IMR-90 (cell line): ENCODE measurements around the gene RABGEF1. TPM values are rescaled to one million over a fixed set of nuclear protein-coding genes. Genes with fewer than 3 reads are reported as not detected.
"Not testable (repeated sequence)": the region's sequence is repeated elsewhere in the genome, so short reads cannot be mapped to it uniquely, and the experiment has no call there.

ENCODE experiments used
- ATAC-seq: fragments of 200-7000 bp; cut with Tn5 transposase; 2 replicates; pipeline ENCODE4 v1.9.1; 2020; ENCODE audit warnings: low read depth, mild to moderate bottlenecking, moderate library complexity
- BruUV-seq: library from RNA; stranded (reverse); fragments of 400-500 nt; replicated peaks from 2 replicates; lab custom pipeline; 2021; lab: Mats Ljungman, UMichigan
- CTCF ChIA-PET: fragments of 300-600 bp; formaldehyde crosslinking; extraction: SDS; loops from one replicate; lab custom pipeline; 2021; ENCODE audit warnings: antibody characterized with exemption; lab: Yijun Ruan, JAX
- POLR2A ChIA-PET: fragments of 300-600 bp; sonication (Branson Sonifier 250); formaldehyde crosslinking; loops from one replicate; lab custom pipeline; 2022; ENCODE audit warnings: antibody characterized with exemption; ENCODE audit not compliant: unreplicated experiment; lab: Charles Lee
- DNase-seq: peaks from one replicate; pipeline ENCODE4 v3.0.0; 2013
- H2AFZ ChIP-seq: replicated peaks from 2 replicates; pipeline ENCODE3; 2013; ENCODE audit warnings: low read length, mild to moderate bottlenecking; ENCODE audit not compliant: poor library complexity
- H2AK5ac ChIP-seq: 2 replicates; pipeline ENCODE4 v1.6.1; 2013; ENCODE audit warnings: low read depth, low read length, inconsistent platforms
- H2AK9ac ChIP-seq: replicated peaks from 2 replicates; pipeline ENCODE3; 2013; ENCODE audit warnings: mild to moderate bottlenecking, low read depth, low read length, moderate library complexity; ENCODE audit not compliant: poor library complexity
- H2BK120ac ChIP-seq: 2 replicates; pipeline ENCODE4 v1.6.1; 2013; ENCODE audit warnings: low read depth, low read length, inconsistent platforms
- H2BK15ac ChIP-seq: 3 replicates; pipeline ENCODE4 v1.6.1; 2013; ENCODE audit warnings: low read depth, low read length, inconsistent platforms
- H2BK20ac ChIP-seq: 2 replicates; pipeline ENCODE4 v1.6.1; 2013; ENCODE audit warnings: low read depth, mild to moderate bottlenecking, inconsistent platforms, low read length, moderate library complexity
- H2BK5ac ChIP-seq: 2 replicates; pipeline ENCODE4 v1.6.1; 2013; ENCODE audit warnings: mild to moderate bottlenecking, low read depth, low read length, inconsistent platforms; ENCODE audit not compliant: poor library complexity, severe bottlenecking
- H3K14ac ChIP-seq: replicated peaks from 2 replicates; pipeline ENCODE4 v1.6.1; 2013; ENCODE audit warnings: low read depth, low read length, inconsistent platforms
- H3K18ac ChIP-seq: 2 replicates; pipeline ENCODE4 v1.6.1; 2013; ENCODE audit warnings: low read depth, low read length, control low read depth
- H3K23ac ChIP-seq: 2 replicates; pipeline ENCODE4 v1.6.1; 2013; ENCODE audit warnings: low read depth, low read length, inconsistent platforms
- H3K27ac ChIP-seq: 2 replicates; pipeline ENCODE4 v1.5.1; 2013; ENCODE audit warnings: mild to moderate bottlenecking, control low read depth, low read length; ENCODE audit not compliant: insufficient read depth
- H3K27me3 ChIP-seq: 2 replicates; pipeline ENCODE4 v1.6.1; 2013; ENCODE audit warnings: low read length; ENCODE audit not compliant: control insufficient read depth, insufficient read depth
- H3K36me3 ChIP-seq: 2 replicates; pipeline ENCODE4 v1.6.1; 2013; ENCODE audit warnings: low read length, mixed read lengths; ENCODE audit not compliant: control insufficient read depth, insufficient read depth
- H3K4ac ChIP-seq: 2 replicates; pipeline ENCODE4 v1.6.1; 2013; ENCODE audit warnings: low read depth, low read length, inconsistent platforms
- H3K4me1 ChIP-seq: 2 replicates; pipeline ENCODE4 v1.6.1; 2013; ENCODE audit warnings: low read length, mixed read lengths; ENCODE audit not compliant: control insufficient read depth, insufficient read depth
- H3K4me2 ChIP-seq: 2 replicates; pipeline ENCODE4 v1.6.1; 2013; ENCODE audit warnings: low read depth, mild to moderate bottlenecking, control low read depth, low read length, moderate library complexity
- H3K4me3 ChIP-seq: 2 replicates; pipeline ENCODE4 v1.5.1; 2013; ENCODE audit warnings: low read depth, mild to moderate bottlenecking, control low read depth, low read length, moderate library complexity; ENCODE audit not compliant: insufficient read depth
- H3K56ac ChIP-seq: 2 replicates; pipeline ENCODE4 v1.6.1; 2013; ENCODE audit warnings: low read length, inconsistent platforms; ENCODE audit not compliant: insufficient read depth; ENCODE audit errors: extremely low read depth
- H3K79me1 ChIP-seq, 2 experiments: 2 replicates each; pipeline ENCODE4 v1.6.1; 2013; ENCODE audit warnings: low read length in 2 of 2, inconsistent platforms in 1 of 2, low read depth in 1 of 2
- H3K9ac ChIP-seq: 2 replicates; pipeline ENCODE4 v1.6.1; 2013; ENCODE audit warnings: low read depth, low read length, control low read depth
- H3K9me1 ChIP-seq: 2 replicates; pipeline ENCODE4 v1.6.1; 2013; ENCODE audit warnings: low read length, inconsistent platforms; ENCODE audit not compliant: insufficient read depth
- H3K9me3 ChIP-seq: 2 replicates; pipeline ENCODE4 v1.6.1; 2013; ENCODE audit warnings: low read length; ENCODE audit not compliant: control insufficient read depth, insufficient read depth
- H4K20me1 ChIP-seq: 2 replicates; pipeline ENCODE4 v1.6.1; 2013; ENCODE audit warnings: low read length, inconsistent platforms; ENCODE audit not compliant: insufficient read depth
- H4K5ac ChIP-seq: 2 replicates; pipeline ENCODE4 v1.6.1; 2013; ENCODE audit warnings: mild to moderate bottlenecking, low read depth, low read length, control low read depth
- H4K8ac ChIP-seq, 2 experiments: 2 replicates each; pipeline ENCODE4 v1.6.1; 2013; ENCODE audit warnings: low read depth in 2 of 2, low read length in 2 of 2, control low read depth in 1 of 2, inconsistent platforms in 1 of 2
- H4K91ac ChIP-seq: 2 replicates; pipeline ENCODE4 v1.6.1; 2013; ENCODE audit warnings: low read depth, low read length, inconsistent platforms; ENCODE audit not compliant: insufficient read depth
- MAZ ChIP-seq: IDR thresholded peaks from 2 replicates; pipeline ENCODE4 v1.6.1; 2012; ENCODE audit warnings: low read depth, mild to moderate bottlenecking, low read length, improper control_type of control experiment, moderate library complexity, borderline replicate concordance
- MXI1 ChIP-seq: IDR thresholded peaks from 2 replicates; pipeline ENCODE4 v1.6.1; 2012; ENCODE audit warnings: low read depth, mild to moderate bottlenecking, low read length, moderate library complexity, borderline replicate concordance
- WGBS, 2 experiments: methylation state at CpG; one replicate each; pipeline versions ENCODE4 v1.1.5 to v1.1.7; 2013; ENCODE audit warnings: missing lambda C conversion rate in 2 of 2; ENCODE audit not compliant: insufficient read length in 1 of 2; ENCODE audit errors: extremely low coverage in 2 of 2; 5-methylcytosine and 5-hydroxymethylcytosine counted together
- dilution Hi-C: fragments of 300-500 bp; cut with HindIII; formaldehyde crosslinking; loops from one replicate; pipeline ENCODE4 v1.14.3; 2018; ENCODE audit warnings: low sequenced_read_pairs; ENCODE audit not compliant: unreplicated experiment
- in situ Hi-C: fragments of 300-500 bp; cut with MboI; formaldehyde crosslinking; loops from 3 replicates; pipeline ENCODE4 v1.14.3; 2019; ENCODE audit warnings: low sequenced_read_pairs, inconsistent platforms, mixed read lengths
- intact Hi-C: fragments of 100-400 bp; cut with micrococcal nuclease; formaldehyde crosslinking; loops from 2 replicates; pipeline ENCODE4 v1.10.0; 2022
- polyA plus RNA-seq, 3 experiments: library from polyadenylated mRNA; depleted of rRNA; stranded (reverse); fragments of >200 nt; gene quantifications; 2 replicates each; pipeline ENCODE4 v1.2.3, GENCODE V29; 2012; ENCODE audit warnings: low replicate concordance in 1 of 3
- total RNA-seq: library from RNA; depleted of rRNA; stranded (reverse); fragments of >200 nt; gene quantifications from 2 replicates; pipeline ENCODE4 v1.2.3, GENCODE V29; 2012

Gene RABGEF1
- total and polyA plus RNA-seq, 2 of the 4 experiments (the other 2 are of a cell fraction), result 34.9 to 56.6 TPM

GRCh38 chr7:66742298-66742697 is 1.8 kb downstream of the RABGEF1 start:
- CTCF ChIA-PET, H3K36me3 ChIP-seq, H4K91ac ChIP-seq, H3K9me1 ChIP-seq, H2AK9ac ChIP-seq, intact Hi-C loops, H3K9me3 ChIP-seq, H3K4me1 ChIP-seq, H3K56ac ChIP-seq, in situ Hi-C loops, H3K4me3 ChIP-seq, POLR2A ChIA-PET, BruUV-seq, H2AFZ ChIP-seq, H2BK15ac ChIP-seq, dilution Hi-C loops, H2BK120ac ChIP-seq, H2BK20ac ChIP-seq, H3K27me3 ChIP-seq, H3K18ac ChIP-seq: not testable (repeated sequence)
- Histone ChIP-seq H2AK5ac (peak overlapping the region; percentile 98), H4K8ac (peak overlapping the region; percentile 18 to 85; a peak in 3 of 4 replicates), H4K5ac (peak overlapping the region; percentile 49; the same call in 1 of the 2 replicates), H3K23ac (peak overlapping the region; percentile 82; the same call in 1 of the 2 replicates), H3K79me1 (peaks cover 4 to 50% of the 10 kb centered on the region in 2 experiments), H3K14ac (0 out of 2 replicates have a peak overlapping the region, but pooled peaks have one; percentile 18), H3K27ac (peak overlapping the region; percentile 39), H2BK5ac (peak overlapping the region; percentile 73), H3K9ac (peak overlapping the region; percentile 8; the same call in 1 of the 2 replicates), H4K20me1 (peaks cover 18% of the 10 kb centered on the region), H3K4ac (peak overlapping the region; percentile 88), H3K4me2 (peak overlapping the region; percentile 37)
- ATAC-seq, result peak; percentile 46
- 0 out of 2 replicates have a peak, but pooled peaks have one; percentile 20 for TF ChIP-seq MAZ
- 0 out of 2 replicates have a peak, but pooled peaks have one; percentile 51 for TF ChIP-seq MXI1
- 0% methylated on average over 2 of the region's 4 CpGs; no CpG with 5 or more reads in 1 of the 2 experiments for WGBS, 2 experiments
- DNase-seq, result peak; percentile 74
